Left lung (tissue), 10 donors: ENCODE data around the gene ZNF697. TPM values are rescaled to one million over a fixed set of nuclear protein-coding genes. Genes with fewer than 3 reads are reported as not detected.
A peak's percentile ranks its signal among the peaks of the same experiment; 100 is the strongest.

Source experiments
- ATAC-seq: fragments of 200-7000 bp; cut with Tn5 transposase; one replicate; pipeline ENCODE4 v1.9.1; 2020; ENCODE audit warnings: moderate library complexity
- DNase-seq, 4 donors: peaks; one replicate each; pipeline ENCODE4 v3.0.0-alpha.2; 2013 to 2020
- H3K27ac ChIP-seq, 2 donors: fragments of 200-600 bp; sonication (generic) in 1 of 2; one replicate each; pipeline versions ENCODE4 v1.5.0 to v1.8.0; 2020 to 2021
- H3K27me3 ChIP-seq, 2 donors: fragments of 200-600 bp; sonication (generic) in 1 of 2; one replicate each; pipeline versions ENCODE4 v1.5.0 to v1.8.0; 2020 to 2021
- H3K36me3 ChIP-seq, 2 donors: fragments of 200-600 bp; sonication (generic) in 1 of 2; one replicate each; pipeline versions ENCODE4 v1.5.0 to v1.8.0; 2020 to 2021
- H3K4me1 ChIP-seq, 2 donors: fragments of 200-600 bp; one replicate each; pipeline ENCODE4 v1.8.0; 2021
- H3K4me3 ChIP-seq, 2 donors: fragments of 200-600 bp; sonication (generic) in 1 of 2; one replicate each; pipeline versions ENCODE4 v1.5.0 to v1.8.0; 2020 to 2021; ENCODE audit warnings: mild to moderate bottlenecking in 1 of 2
- H3K9me3 ChIP-seq, 2 donors: fragments of 200-600 bp; sonication (generic) in 1 of 2; one replicate each; pipeline versions ENCODE4 v1.5.0 to v1.8.0; 2020 to 2021
- intact Hi-C, 2 donors: fragments of 100-400 bp; cut with DNase I; formaldehyde crosslinking; loops; one replicate each; pipeline versions ENCODE4 v1.11.2 to v1.14.2; 2022
- polyA plus RNA-seq, 6 donors: library from polyadenylated mRNA; unstranded; fragments of 120-200 nt; gene quantifications; one replicate each; pipeline ENCODE4 v1.2.1, GENCODE V29; 2013; ENCODE audit not compliant: insufficient read length in 6 of 6
- total RNA-seq, 2 donors: library from RNA; stranded (reverse); fragmentation: NEBNext Ultra II Directional; extraction: Animal tissue kit (Norgen Biotek cat#: 25700); gene quantifications; one replicate each; pipeline ENCODE4 v1.2.1, GENCODE V29; 2021
- TF ChIP-seq, protein P1 (sequence below), 2 donors: fragments of 200-600 bp; sonication (generic) in 1 of 2; IDR thresholded peaks; one replicate each; pipeline versions ENCODE4 v1.5.0 to v1.8.0; 2021; ENCODE audit warnings: antibody characterized with exemption in 2 of 2
- donor health status: DM: no; HTN: yes; CAD: no.
- donor health status: DM: no; HTN: no; CAD: no.

The ZNF697 gene
- total and polyA plus RNA-seq, 8 donors, result 8.0 to 27.2 (median 25.9) TPM

DNA sequence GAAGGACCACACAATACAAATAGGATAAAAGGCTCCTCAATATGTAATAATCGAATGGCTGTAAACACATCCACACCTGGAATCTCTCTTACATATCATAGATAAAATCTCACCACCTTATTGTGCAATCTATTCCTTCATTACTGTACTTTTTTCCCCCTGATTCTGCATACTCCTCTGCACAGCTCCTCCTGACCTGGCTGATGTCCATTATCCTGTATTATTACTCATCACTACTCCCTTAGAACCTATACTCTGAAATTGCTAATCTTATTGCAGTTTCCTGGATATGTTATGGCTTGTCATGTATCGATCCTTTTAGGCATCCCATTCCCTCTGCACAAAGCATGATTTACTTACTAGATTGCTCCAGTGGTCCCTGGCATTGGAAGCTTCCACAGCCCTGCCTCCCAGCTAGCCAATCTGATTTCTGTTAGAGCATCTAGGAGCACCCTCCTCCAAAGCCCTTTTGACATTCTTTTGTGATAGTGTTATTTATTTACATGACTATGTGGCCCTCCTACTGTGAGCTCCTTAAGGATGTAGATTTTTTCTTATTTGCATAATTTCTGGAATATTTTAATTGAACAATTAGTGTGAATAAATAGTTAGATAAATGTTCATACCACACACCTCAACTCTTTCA, 39.5 kb upstream of the ZNF697 start:
- Histone ChIP-seq H3K9me3 (no peaks in the 10 kb centered on the region), H3K4me1 (no peaks in the 10 kb centered on the region), H3K27me3 (no peaks in the 10 kb centered on the region), H3K27ac (no peak overlapping the region), H3K4me3 (no peak overlapping the region), H3K36me3 (no peaks in the 10 kb centered on the region)
- DNase-seq (no peak), ATAC-seq (no peak)
- TF ChIP-seq, protein P1, sequence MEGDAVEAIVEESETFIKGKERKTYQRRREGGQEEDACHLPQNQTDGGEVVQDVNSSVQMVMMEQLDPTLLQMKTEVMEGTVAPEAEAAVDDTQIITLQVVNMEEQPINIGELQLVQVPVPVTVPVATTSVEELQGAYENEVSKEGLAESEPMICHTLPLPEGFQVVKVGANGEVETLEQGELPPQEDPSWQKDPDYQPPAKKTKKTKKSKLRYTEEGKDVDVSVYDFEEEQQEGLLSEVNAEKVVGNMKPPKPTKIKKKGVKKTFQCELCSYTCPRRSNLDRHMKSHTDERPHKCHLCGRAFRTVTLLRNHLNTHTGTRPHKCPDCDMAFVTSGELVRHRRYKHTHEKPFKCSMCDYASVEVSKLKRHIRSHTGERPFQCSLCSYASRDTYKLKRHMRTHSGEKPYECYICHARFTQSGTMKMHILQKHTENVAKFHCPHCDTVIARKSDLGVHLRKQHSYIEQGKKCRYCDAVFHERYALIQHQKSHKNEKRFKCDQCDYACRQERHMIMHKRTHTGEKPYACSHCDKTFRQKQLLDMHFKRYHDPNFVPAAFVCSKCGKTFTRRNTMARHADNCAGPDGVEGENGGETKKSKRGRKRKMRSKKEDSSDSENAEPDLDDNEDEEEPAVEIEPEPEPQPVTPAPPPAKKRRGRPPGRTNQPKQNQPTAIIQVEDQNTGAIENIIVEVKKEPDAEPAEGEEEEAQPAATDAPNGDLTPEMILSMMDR (IDR thresholded peaks at IDR 0.05), result no peak
- intact Hi-C loops, result no loop called here

DNA sequence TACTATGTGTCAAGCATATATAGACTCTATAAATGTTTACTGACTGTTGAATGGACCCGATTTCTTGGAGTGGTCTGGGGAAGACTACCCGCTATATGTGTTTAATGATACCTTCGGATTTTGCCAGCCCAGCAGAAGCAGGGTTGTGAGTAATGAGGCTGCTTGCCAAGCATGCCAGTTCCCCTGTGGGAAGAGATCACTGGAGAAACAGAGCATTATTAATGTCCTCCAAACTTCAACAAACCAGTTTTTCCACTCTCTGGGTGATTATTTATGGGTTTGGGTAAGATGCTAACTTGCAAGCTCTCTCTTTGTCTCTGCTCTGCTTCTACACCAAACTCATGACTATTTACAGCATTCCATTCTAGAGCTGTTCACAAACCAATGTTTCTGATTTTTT, 38.6 kb upstream of the ZNF697 start:
- intact Hi-C loops, result no loop called here
- no peak overlapping the region for H3K27ac ChIP-seq
- TF ChIP-seq, protein P1 (IDR thresholded peaks at IDR 0.05), result no peak
- H3K4me1 ChIP-seq, result no peaks in the 10 kb centered on the region
- H3K4me3 ChIP-seq, result no peak overlapping the region
- H3K27me3 ChIP-seq, result no peaks in the 10 kb centered on the region
- ATAC-seq, result peak; percentile 36
- no peaks in the 10 kb centered on the region for H3K36me3 ChIP-seq
- H3K9me3 ChIP-seq, result no peaks in the 10 kb centered on the region
- no peak for DNase-seq

GRCh38 chr1:119683893-119684292, 35.8 kb upstream of the ZNF697 start:
- TF ChIP-seq, protein P1 (IDR thresholded peaks at IDR 0.05), result no peak
- no peaks in the 10 kb centered on the region for H3K36me3 ChIP-seq
- H3K4me3 ChIP-seq, result no peak overlapping the region
- no peaks in the 10 kb centered on the region for H3K4me1 ChIP-seq
- ATAC-seq (no peak), DNase-seq (no peak)
- H3K27ac ChIP-seq, result no peak overlapping the region
- intact Hi-C loops, result no loop called here
- H3K27me3 ChIP-seq, result no peaks in the 10 kb centered on the region
- H3K9me3 ChIP-seq, result no peaks in the 10 kb centered on the region

DNA sequence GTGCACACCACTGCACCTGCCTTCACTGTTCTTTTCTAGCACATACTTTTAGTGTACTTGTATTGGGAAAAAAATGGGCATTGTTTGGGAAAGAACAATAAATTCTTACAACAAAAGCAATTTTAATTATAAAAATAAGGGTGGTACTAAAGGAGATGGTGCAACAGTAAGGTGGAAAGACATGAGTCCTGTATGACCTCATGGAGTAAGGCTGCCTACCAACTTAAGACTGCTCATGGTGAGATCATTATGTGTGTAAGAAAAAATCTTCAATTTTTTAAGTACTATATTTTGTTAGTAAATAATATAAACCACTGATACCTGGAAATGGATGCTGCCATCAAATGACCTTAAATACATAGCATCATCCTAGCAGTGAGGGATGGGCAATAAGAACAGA, 34.1 kb upstream of the ZNF697 start:
- TF ChIP-seq, protein P1 (IDR thresholded peaks at IDR 0.05), result no peak
- Histone ChIP-seq H3K36me3 (no peaks in the 10 kb centered on the region), H3K4me1 (no peaks in the 10 kb centered on the region), H3K9me3 (no peaks in the 10 kb centered on the region), H3K4me3 (no peak overlapping the region), H3K27me3 (no peaks in the 10 kb centered on the region), H3K27ac (no peak overlapping the region)
- no peak for ATAC-seq
- no peak for DNase-seq
- intact Hi-C loops, result no loop called here

- no peak overlapping the region for H3K27ac ChIP-seq
- no peaks in the 10 kb centered on the region for H3K36me3 ChIP-seq
- H3K9me3 ChIP-seq, result no peaks in the 10 kb centered on the region
- no peaks in the 10 kb centered on the region for H3K4me1 ChIP-seq
- no peak for DNase-seq
- TF ChIP-seq, protein P1 (IDR thresholded peaks at IDR 0.05), result no peak
- no peak overlapping the region for H3K4me3 ChIP-seq
- no peaks in the 10 kb centered on the region for H3K27me3 ChIP-seq
- intact Hi-C loops, result no loop called here
- ATAC-seq, result no peak
Observed at GRCh38 chr1:119681560-119681959, 33.5 kb upstream of the ZNF697 start.
